Peyer's patch (tissue), 4 donors: ENCODE results near the gene KPNA3. TPM values are rescaled to one million over a fixed set of nuclear protein-coding genes. Genes with fewer than 3 reads are reported as not detected.

Source experiments
- DNase-seq, 3 donors: peaks; one replicate each; pipeline ENCODE4 v3.0.0-alpha.2; 2017 to 2019
- H3K27ac ChIP-seq, 4 donors: fragments of 200-600 bp; sonication (generic); one replicate each; pipeline ENCODE4 v1.5.1; 2016 to 2019
- H3K27me3 ChIP-seq, 2 donors: fragments of 200-600 bp; sonication (generic); one replicate each; pipeline ENCODE4 v1.5.1; 2019
- H3K36me3 ChIP-seq, 3 donors: fragments of 200-600 bp; sonication (generic); one replicate each; pipeline ENCODE4 v1.5.1; 2016 to 2019
- H3K4me1 ChIP-seq, 4 donors: fragments of 200-600 bp; sonication (generic); one replicate each; pipeline ENCODE4 v1.5.1; 2016 to 2019
- H3K4me3 ChIP-seq, 4 donors: fragments of 200-600 bp; sonication (generic); 1 replicate in 3 of 4; 2 replicates in 1 of 4; pipeline ENCODE4 v1.5.1; 2016 to 2019; ENCODE audit warnings: mild to moderate bottlenecking in 1 of 4
- H3K9me3 ChIP-seq, 4 donors: fragments of 200-600 bp; sonication (generic); one replicate each; pipeline ENCODE4 v1.5.1; 2016 to 2019; ENCODE audit warnings: mild to moderate bottlenecking in 1 of 4
- CTCF ChIP-seq, 6 experiments: fragments of 450-650 bp in 4 of 6; fragments of 200-600 bp in 2 of 6; sonication (generic) in 1 of 6; IDR thresholded peaks; one replicate each; pipeline ENCODE4 v1.5.1; 2017 to 2019; ENCODE audit warnings: antibody characterized with exemption in 6 of 6, mild to moderate bottlenecking in 3 of 6, moderate library complexity in 1 of 6
- POLR2A ChIP-seq, 2 donors: fragments of 450-650 bp; IDR thresholded peaks; one replicate each; pipeline ENCODE4 v1.5.1; 2017; ENCODE audit warnings: antibody characterized with exemption in 2 of 2, mild to moderate bottlenecking in 2 of 2, moderate library complexity in 2 of 2
- total RNA-seq, 4 donors: library from RNA; depleted of rRNA; stranded (reverse); fragments of >200 nt; gene quantifications; one replicate each; pipeline ENCODE4 v1.1.0, GENCODE V29; 2016

KPNA3 gene
- total RNA-seq, 4 donors from 2014 or later, result 11.5 to 22.9 (median 19.8) TPM

GRCh38 chr13:49739498-49740187, 52.8 kb downstream of the KPNA3 start:
- H3K27me3 ChIP-seq, result no peaks in the 10 kb centered on the region
- no peaks in the 10 kb centered on the region for H3K9me3 ChIP-seq
- no peaks in the 10 kb centered on the region for H3K36me3 ChIP-seq
- no peak for DNase-seq
- no peak overlapping the region for H3K27ac ChIP-seq
- H3K4me1 ChIP-seq, result no peaks in the 10 kb centered on the region
- no peak for TF ChIP-seq CTCF (IDR thresholded peaks at IDR 0.05)
- no peak for TF ChIP-seq POLR2A (IDR thresholded peaks at IDR 0.05)
- H3K4me3 ChIP-seq, result no peak overlapping the region

GRCh38 chr13:49733181-49733951, 59.1 kb downstream of the KPNA3 start:
- TF ChIP-seq POLR2A (IDR thresholded peaks at IDR 0.05) (no peak), CTCF (IDR thresholded peaks at IDR 0.05) (no peak)
- DNase-seq, result no peak
- H3K27ac ChIP-seq, result no peak overlapping the region
- H3K36me3 ChIP-seq, result peaks cover 0 to 21% (median 0%) of the 10 kb centered on the region in 3 donors
- H3K4me1 ChIP-seq, result no peaks in the 10 kb centered on the region
- no peaks in the 10 kb centered on the region for H3K27me3 ChIP-seq
- no peaks in the 10 kb centered on the region for H3K9me3 ChIP-seq
- no peak overlapping the region for H3K4me3 ChIP-seq

- H3K4me1 ChIP-seq, result no peaks in the 10 kb centered on the region
- TF ChIP-seq CTCF (IDR thresholded peaks at IDR 0.05) (no peak), POLR2A (IDR thresholded peaks at IDR 0.05) (no peak)
- no peaks in the 10 kb centered on the region for H3K9me3 ChIP-seq
- peaks cover 0 to 23% (median 0%) of the 10 kb centered on the region in 3 donors for H3K36me3 ChIP-seq
- H3K27me3 ChIP-seq, result no peaks in the 10 kb centered on the region
- no peak overlapping the region for H3K27ac ChIP-seq
- DNase-seq, result no peak
- H3K4me3 ChIP-seq, result no peak overlapping the region
These were observed 60.7 kb downstream of the KPNA3 start for GRCh38 chr13:49731766-49732165.

- H3K27me3 ChIP-seq, result no peaks in the 10 kb centered on the region
- H3K9me3 ChIP-seq, result peaks cover 0 to 10% (median 0%) of the 10 kb centered on the region in 4 donors
- H3K36me3 ChIP-seq, result peaks cover 0 to 54% (median 0%) of the 10 kb centered on the region in 3 donors
- no peak for TF ChIP-seq POLR2A (IDR thresholded peaks at IDR 0.05)
- TF ChIP-seq CTCF (IDR thresholded peaks at IDR 0.05), result no peak
- no peaks in the 10 kb centered on the region for H3K4me1 ChIP-seq
- no peak for DNase-seq
- no peak overlapping the region for H3K4me3 ChIP-seq
- no peak overlapping the region for H3K27ac ChIP-seq
These were observed 75.9 kb downstream of the KPNA3 start for GRCh38 chr13:49716615-49717014.

- no peaks in the 10 kb centered on the region for H3K4me1 ChIP-seq
- no peak overlapping the region for H3K27ac ChIP-seq
- peaks cover 0 to 44% (median 0%) of the 10 kb centered on the region in 3 donors for H3K36me3 ChIP-seq
- no peak overlapping the region for H3K4me3 ChIP-seq
- no peaks in the 10 kb centered on the region for H3K27me3 ChIP-seq
- TF ChIP-seq CTCF (IDR thresholded peaks at IDR 0.05) (no peak), POLR2A (IDR thresholded peaks at IDR 0.05) (no peak)
- DNase-seq, result no peak
- peaks cover 0 to 10% (median 0%) of the 10 kb centered on the region in 4 donors for H3K9me3 ChIP-seq
These were observed 77.7 kb downstream of the KPNA3 start for GRCh38 chr13:49714757-49715156.
